Prostate gland (tissue), 2 donors: ENCODE results near the gene CBX6.
A peak's percentile ranks its signal among the peaks of the same experiment; 100 is the strongest.

Experiments
- POLR2AphosphoS5 ChIP-seq: sonication (generic); formaldehyde crosslinking; IDR thresholded peaks from one replicate; pipeline ENCODE4 v1.6.1; 2017; ENCODE audit warnings: antibody characterized with exemption
- TF ChIP-seq, protein P1 (sequence below), 4 experiments: fragments of 200-600 bp in 2 of 4; fragments of 450-650 bp in 2 of 4; sonication (generic) in 2 of 4; IDR thresholded peaks; 1 replicate in 3 of 4; 2 replicates in 1 of 4; pipeline ENCODE4 v1.5.1; 2016 to 2019; ENCODE audit warnings: antibody characterized with exemption in 4 of 4, mild to moderate bottlenecking in 2 of 4, moderate library complexity in 2 of 4

DNA sequence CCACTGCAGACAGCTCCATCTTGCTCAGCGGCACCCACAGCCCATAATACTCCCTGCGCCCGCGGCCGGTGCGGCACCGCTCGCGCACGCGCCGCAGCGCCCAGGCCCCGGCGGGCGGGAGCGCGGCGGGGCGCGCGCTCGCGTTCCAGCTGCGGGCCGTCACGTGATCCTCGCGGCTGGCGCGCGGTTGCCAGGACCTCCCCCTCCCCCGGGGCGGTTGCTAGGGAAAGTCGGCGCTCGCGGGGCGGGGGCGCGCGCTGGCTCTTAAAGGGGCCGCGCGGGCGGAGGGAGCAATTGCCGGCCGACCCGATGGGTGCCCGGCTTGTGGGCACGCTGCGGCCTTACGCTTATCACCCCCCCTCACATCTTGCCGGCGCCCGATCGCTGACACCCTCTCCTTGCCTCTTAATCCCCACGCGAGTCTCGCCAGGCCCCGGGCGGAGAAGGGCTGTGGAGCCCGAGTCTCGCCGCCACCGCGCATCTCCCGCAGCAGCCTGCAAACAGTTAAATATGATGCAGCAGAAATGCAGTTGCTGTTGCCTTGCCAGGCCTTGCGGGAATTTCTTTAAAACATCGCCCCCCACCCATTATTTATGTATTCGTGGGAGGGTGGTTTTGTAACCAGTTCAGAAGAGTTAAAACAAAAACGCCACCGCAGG is at the start of gene CBX6:
- TF ChIP-seq POLR2AphosphoS5: peak; percentile 80
- TF ChIP-seq, protein P1, sequence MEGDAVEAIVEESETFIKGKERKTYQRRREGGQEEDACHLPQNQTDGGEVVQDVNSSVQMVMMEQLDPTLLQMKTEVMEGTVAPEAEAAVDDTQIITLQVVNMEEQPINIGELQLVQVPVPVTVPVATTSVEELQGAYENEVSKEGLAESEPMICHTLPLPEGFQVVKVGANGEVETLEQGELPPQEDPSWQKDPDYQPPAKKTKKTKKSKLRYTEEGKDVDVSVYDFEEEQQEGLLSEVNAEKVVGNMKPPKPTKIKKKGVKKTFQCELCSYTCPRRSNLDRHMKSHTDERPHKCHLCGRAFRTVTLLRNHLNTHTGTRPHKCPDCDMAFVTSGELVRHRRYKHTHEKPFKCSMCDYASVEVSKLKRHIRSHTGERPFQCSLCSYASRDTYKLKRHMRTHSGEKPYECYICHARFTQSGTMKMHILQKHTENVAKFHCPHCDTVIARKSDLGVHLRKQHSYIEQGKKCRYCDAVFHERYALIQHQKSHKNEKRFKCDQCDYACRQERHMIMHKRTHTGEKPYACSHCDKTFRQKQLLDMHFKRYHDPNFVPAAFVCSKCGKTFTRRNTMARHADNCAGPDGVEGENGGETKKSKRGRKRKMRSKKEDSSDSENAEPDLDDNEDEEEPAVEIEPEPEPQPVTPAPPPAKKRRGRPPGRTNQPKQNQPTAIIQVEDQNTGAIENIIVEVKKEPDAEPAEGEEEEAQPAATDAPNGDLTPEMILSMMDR (IDR thresholded peaks at IDR 0.05): peak in 2 of 4 experiments; percentile 14 to 16
